Measurements from ENCODE around the gene SLC12A9. TPM values are rescaled to one million over a fixed set of nuclear protein-coding genes. Genes with fewer than 3 reads are reported as not detected.

The SLC12A9 gene
- total and polyA plus RNA-seq, 2 experiments from 2014 or later, result 10.3 to 39.9 TPM

DNA sequence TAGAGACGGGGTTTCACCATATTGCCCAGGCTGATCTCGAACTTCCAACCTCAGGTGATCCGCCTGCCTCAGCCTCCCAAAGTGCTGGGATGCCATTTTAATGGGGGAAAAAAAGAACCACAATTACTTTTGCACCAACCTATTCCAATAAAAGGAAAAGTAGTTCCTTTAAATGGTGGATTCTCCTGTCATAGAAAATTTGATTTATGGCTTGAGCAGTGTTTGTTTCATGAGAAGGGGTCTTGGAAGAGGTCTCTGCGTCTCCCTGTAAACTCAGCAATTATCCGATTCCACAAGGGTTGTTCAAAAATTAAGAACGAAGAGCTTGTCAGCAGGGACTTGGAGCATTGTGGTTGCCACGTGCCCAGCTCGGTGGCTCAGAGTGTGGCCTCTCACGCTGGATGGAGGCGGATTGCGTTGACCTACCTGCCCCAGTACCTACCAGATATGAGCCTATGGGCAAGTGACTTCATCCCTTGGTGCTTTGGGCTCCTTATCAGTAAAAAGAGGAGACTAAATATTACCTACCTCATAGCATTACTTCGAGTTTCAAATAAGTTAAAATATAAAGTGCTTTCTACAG lies 11.8 kb downstream of the SLC12A9 start:
- DNase-seq (ENCODE audit: low spot score) (no peak), ATAC-seq (no peak)
- no peaks in the 10 kb centered on the region for H3K9me3 Mint-ChIP-seq
- no peak overlapping the region for H3K4me2 ChIP-seq
- no peak overlapping the region for H2AFZ ChIP-seq
- H3K4me1 Mint-ChIP-seq, result peaks cover 14% of the 10 kb centered on the region; the same call in 2 of the 3 replicates
- no peaks in the 10 kb centered on the region for H3K9me2 ChIP-seq (ENCODE audit: insufficient read depth)
- H3K4me3 ChIP-seq, result no peak overlapping the region
- no peaks in the 10 kb centered on the region for H3K27me3 ChIP-seq (ENCODE audit: insufficient read depth)
- 0 out of 2 replicates have a peak, but pooled peaks cover 3% of the 10 kb centered on the region for H4K20me1 ChIP-seq (replicated peaks; ENCODE audit: insufficient read depth)
- H3K27ac Mint-ChIP-seq, result no peak overlapping the region
- no peak overlapping the region for H3K27ac ChIP-seq (ENCODE audit: low read depth)
- H3K4me3 Mint-ChIP-seq, result no peak overlapping the region
- peaks cover 11% of the 10 kb centered on the region for H3K4me1 ChIP-seq (ENCODE audit: insufficient read depth)
- peaks cover 15% of the 10 kb centered on the region for H3K27me3 Mint-ChIP-seq (ENCODE audit: insufficient read depth, low read depth, poor library complexity)
- H3K36me3 ChIP-seq (ENCODE audit: insufficient read depth), result peaks cover 4% of the 10 kb centered on the region; the same call in 1 of the 2 replicates
- H3F3A ChIP-seq (replicated peaks; ENCODE audit: low read depth), result peaks cover 13% of the 10 kb centered on the region; the same call in 1 of the 2 replicates
- TF ChIP-seq ZNF331 (CRISPR knock-in tag; IDR thresholded peaks at IDR 0.05; ENCODE audit: low read depth), result no peak
- no peak for TF ChIP-seq NANOG (IDR thresholded peaks at IDR 0.05; ENCODE audit: borderline replicate concordance)
- TF ChIP-seq, protein P1, sequence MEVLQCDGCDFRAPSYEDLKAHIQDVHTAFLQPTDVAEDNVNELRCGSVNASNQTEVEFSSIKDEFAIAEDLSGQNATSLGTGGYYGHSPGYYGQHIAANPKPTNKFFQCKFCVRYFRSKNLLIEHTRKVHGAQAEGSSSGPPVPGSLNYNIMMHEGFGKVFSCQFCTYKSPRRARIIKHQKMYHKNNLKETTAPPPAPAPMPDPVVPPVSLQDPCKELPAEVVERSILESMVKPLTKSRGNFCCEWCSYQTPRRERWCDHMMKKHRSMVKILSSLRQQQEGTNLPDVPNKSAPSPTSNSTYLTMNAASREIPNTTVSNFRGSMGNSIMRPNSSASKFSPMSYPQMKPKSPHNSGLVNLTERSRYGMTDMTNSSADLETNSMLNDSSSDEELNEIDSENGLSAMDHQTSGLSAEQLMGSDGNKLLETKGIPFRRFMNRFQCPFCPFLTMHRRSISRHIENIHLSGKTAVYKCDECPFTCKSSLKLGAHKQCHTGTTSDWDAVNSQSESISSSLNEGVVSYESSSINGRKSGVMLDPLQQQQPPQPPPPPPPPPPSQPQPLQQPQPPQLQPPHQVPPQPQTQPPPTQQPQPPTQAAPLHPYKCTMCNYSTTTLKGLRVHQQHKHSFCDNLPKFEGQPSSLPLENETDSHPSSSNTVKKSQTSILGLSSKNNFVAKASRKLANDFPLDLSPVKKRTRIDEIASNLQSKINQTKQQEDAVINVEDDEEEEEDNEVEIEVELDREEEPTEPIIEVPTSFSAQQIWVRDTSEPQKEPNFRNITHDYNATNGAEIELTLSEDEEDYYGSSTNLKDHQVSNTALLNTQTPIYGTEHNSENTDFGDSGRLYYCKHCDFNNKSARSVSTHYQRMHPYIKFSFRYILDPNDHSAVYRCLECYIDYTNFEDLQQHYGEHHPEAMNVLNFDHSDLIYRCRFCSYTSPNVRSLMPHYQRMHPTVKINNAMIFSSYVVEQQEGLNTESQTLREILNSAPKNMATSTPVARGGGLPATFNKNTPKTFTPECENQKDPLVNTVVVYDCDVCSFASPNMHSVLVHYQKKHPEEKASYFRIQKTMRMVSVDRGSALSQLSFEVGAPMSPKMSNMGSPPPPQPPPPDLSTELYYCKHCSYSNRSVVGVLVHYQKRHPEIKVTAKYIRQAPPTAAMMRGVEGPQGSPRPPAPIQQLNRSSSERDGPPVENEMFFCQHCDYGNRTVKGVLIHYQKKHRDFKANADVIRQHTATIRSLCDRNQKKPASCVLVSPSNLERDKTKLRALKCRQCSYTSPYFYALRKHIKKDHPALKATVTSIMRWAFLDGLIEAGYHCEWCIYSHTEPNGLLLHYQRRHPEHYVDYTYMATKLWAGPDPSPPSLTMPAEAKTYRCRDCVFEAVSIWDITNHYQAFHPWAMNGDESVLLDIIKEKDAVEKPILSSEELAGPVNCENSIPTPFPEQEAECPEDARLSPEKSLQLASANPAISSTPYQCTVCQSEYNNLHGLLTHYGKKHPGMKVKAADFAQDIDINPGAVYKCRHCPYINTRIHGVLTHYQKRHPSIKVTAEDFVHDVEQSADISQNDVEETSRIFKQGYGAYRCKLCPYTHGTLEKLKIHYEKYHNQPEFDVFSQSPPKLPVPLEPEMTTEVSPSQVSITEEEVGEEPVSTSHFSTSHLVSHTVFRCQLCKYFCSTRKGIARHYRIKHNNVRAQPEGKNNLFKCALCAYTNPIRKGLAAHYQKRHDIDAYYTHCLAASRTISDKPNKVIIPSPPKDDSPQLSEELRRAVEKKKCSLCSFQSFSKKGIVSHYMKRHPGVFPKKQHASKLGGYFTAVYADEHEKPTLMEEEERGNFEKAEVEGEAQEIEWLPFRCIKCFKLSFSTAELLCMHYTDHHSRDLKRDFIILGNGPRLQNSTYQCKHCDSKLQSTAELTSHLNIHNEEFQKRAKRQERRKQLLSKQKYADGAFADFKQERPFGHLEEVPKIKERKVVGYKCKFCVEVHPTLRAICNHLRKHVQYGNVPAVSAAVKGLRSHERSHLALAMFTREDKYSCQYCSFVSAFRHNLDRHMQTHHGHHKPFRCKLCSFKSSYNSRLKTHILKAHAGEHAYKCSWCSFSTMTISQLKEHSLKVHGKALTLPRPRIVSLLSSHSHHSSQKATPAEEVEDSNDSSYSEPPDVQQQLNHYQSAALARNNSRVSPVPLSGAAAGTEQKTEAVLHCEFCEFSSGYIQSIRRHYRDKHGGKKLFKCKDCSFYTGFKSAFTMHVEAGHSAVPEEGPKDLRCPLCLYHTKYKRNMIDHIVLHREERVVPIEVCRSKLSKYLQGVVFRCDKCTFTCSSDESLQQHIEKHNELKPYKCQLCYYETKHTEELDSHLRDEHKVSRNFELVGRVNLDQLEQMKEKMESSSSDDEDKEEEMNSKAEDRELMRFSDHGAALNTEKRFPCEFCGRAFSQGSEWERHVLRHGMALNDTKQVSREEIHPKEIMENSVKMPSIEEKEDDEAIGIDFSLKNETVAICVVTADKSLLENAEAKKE (CRISPR knock-in tag; IDR thresholded peaks at IDR 0.05), result no peak
- TF ChIP-seq, protein P2, sequence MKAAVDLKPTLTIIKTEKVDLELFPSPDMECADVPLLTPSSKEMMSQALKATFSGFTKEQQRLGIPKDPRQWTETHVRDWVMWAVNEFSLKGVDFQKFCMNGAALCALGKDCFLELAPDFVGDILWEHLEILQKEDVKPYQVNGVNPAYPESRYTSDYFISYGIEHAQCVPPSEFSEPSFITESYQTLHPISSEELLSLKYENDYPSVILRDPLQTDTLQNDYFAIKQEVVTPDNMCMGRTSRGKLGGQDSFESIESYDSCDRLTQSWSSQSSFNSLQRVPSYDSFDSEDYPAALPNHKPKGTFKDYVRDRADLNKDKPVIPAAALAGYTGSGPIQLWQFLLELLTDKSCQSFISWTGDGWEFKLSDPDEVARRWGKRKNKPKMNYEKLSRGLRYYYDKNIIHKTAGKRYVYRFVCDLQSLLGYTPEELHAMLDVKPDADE (IDR thresholded peaks at IDR 0.05), result no peak
- TF ChIP-seq CREB1 (CRISPR knock-in tag; IDR thresholded peaks at IDR 0.05; ENCODE audit: low read depth), result no peak
- no peak for TF ChIP-seq EZH2phosphoT487 (IDR thresholded peaks at IDR 0.05; ENCODE audit: unreplicated experiment)
- no peak for TF ChIP-seq EZH2 (IDR thresholded peaks at IDR 0.05; ENCODE audit: low read depth, unreplicated experiment)
- TF ChIP-seq, protein P3, sequence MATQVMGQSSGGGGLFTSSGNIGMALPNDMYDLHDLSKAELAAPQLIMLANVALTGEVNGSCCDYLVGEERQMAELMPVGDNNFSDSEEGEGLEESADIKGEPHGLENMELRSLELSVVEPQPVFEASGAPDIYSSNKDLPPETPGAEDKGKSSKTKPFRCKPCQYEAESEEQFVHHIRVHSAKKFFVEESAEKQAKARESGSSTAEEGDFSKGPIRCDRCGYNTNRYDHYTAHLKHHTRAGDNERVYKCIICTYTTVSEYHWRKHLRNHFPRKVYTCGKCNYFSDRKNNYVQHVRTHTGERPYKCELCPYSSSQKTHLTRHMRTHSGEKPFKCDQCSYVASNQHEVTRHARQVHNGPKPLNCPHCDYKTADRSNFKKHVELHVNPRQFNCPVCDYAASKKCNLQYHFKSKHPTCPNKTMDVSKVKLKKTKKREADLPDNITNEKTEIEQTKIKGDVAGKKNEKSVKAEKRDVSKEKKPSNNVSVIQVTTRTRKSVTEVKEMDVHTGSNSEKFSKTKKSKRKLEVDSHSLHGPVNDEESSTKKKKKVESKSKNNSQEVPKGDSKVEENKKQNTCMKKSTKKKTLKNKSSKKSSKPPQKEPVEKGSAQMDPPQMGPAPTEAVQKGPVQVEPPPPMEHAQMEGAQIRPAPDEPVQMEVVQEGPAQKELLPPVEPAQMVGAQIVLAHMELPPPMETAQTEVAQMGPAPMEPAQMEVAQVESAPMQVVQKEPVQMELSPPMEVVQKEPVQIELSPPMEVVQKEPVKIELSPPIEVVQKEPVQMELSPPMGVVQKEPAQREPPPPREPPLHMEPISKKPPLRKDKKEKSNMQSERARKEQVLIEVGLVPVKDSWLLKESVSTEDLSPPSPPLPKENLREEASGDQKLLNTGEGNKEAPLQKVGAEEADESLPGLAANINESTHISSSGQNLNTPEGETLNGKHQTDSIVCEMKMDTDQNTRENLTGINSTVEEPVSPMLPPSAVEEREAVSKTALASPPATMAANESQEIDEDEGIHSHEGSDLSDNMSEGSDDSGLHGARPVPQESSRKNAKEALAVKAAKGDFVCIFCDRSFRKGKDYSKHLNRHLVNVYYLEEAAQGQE (IDR thresholded peaks at IDR 0.05; ENCODE audit: unreplicated experiment), result no peak
- no peak for TF ChIP-seq STAT1 (IDR thresholded peaks at IDR 0.05; ENCODE audit: unreplicated experiment)
- TF ChIP-seq, protein P4, sequence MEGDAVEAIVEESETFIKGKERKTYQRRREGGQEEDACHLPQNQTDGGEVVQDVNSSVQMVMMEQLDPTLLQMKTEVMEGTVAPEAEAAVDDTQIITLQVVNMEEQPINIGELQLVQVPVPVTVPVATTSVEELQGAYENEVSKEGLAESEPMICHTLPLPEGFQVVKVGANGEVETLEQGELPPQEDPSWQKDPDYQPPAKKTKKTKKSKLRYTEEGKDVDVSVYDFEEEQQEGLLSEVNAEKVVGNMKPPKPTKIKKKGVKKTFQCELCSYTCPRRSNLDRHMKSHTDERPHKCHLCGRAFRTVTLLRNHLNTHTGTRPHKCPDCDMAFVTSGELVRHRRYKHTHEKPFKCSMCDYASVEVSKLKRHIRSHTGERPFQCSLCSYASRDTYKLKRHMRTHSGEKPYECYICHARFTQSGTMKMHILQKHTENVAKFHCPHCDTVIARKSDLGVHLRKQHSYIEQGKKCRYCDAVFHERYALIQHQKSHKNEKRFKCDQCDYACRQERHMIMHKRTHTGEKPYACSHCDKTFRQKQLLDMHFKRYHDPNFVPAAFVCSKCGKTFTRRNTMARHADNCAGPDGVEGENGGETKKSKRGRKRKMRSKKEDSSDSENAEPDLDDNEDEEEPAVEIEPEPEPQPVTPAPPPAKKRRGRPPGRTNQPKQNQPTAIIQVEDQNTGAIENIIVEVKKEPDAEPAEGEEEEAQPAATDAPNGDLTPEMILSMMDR (conservative IDR thresholded peaks at IDR 0.05; ENCODE audit: low read depth in 2 of 2), result no peak
- no peak for TF ChIP-seq POLR2AphosphoS5 (IDR thresholded peaks at IDR 0.05; ENCODE audit: low read depth)
- TF ChIP-seq ZNF114 (CRISPR knock-in tag; IDR thresholded peaks at IDR 0.05), result no peak
- TF ChIP-seq JUNB (IDR thresholded peaks at IDR 0.05; ENCODE audit: unreplicated experiment), result no peak
- peaks cover 18% of the 10 kb centered on the region for H3K79me2 ChIP-seq (replicated peaks; ENCODE audit: insufficient read depth)
- peaks cover 56% of the 10 kb centered on the region for H3K36me3 Mint-ChIP-seq (ENCODE audit: low read depth)

All from GM23338 (cell line).